Stimulated activated CD8-positive, alpha-beta memory T cell treated with anti-CD3 and anti-CD28 coated beads, Interleukin-15, amount 100 ng/mL, for 1 hour (primary cell): ENCODE data around the gene CDHR2.
A peak's percentile ranks its signal among the peaks of the same experiment; 100 is the strongest.
"Not testable (repeated sequence)": the region's sequence is repeated elsewhere in the genome, so short reads cannot be mapped to it uniquely, and the experiment has no call there.

Experiments
- DNase-seq: peaks from one replicate; pipeline ENCODE4 v3.0.0-alpha.2; 2020; ENCODE audit warnings: low read depth

Gene CDHR2

GRCh38 chr5:176573564-176574296, 24.6 kb downstream of the CDHR2 start:
- peak; percentile 75 for DNase-seq

GRCh38 chr5:176574297-176574591, 25.1 kb downstream of the CDHR2 start:
- no peak for DNase-seq

GRCh38 chr5:176575066-176575465, 25.9 kb downstream of the CDHR2 start:
- no peak for DNase-seq

GRCh38 chr5:176575488-176576422, 26.6 kb downstream of the CDHR2 start:
- DNase-seq, result no peak

GRCh38 chr5:176577312-176578176, 28.4 kb downstream of the CDHR2 start:
- no peak for DNase-seq

GRCh38 chr5:176578391-176578808, 29.3 kb downstream of the CDHR2 start:
- peak; percentile 14 for DNase-seq

GRCh38 chr5:176579323-176579722, 30.2 kb downstream of the CDHR2 start:
- DNase-seq, result no peak

- DNase-seq, result no peak
These were observed 32.2 kb downstream of the CDHR2 start for GRCh38 chr5:176581361-176581760.

- DNase-seq, result no peak
These were observed 33.9 kb downstream of the CDHR2 start for GRCh38 chr5:176583076-176583475.

GRCh38 chr5:176587398-176587797, 38.3 kb downstream of the CDHR2 start:
- no peak for DNase-seq

GRCh38 chr5:176588297-176588696, 39.2 kb downstream of the CDHR2 start:
- DNase-seq, result no peak

- no peak for DNase-seq
These were observed 40.1 kb downstream of the CDHR2 start for GRCh38 chr5:176589039-176589769.

- no peak for DNase-seq
These were observed 41.0 kb downstream of the CDHR2 start for GRCh38 chr5:176590035-176590717.

GRCh38 chr5:176591667-176592066, 42.5 kb downstream of the CDHR2 start:
- not testable (repeated sequence) for DNase-seq

GRCh38 chr5:176592573-176592972, 43.4 kb downstream of the CDHR2 start:
- no peak for DNase-seq

GRCh38 chr5:176593273-176593869, 44.2 kb downstream of the CDHR2 start:
- no peak for DNase-seq

- no peak for DNase-seq
These were observed 45.4 kb downstream of the CDHR2 start for GRCh38 chr5:176594554-176594953.

GRCh38 chr5:176595386-176595943, 46.3 kb downstream of the CDHR2 start:
- DNase-seq, result no peak

GRCh38 chr5:176596069-176596644, 47.0 kb downstream of the CDHR2 start:
- no peak for DNase-seq
